NCI-H2029 treated with DMSO at 0.1 percent for 48 hours (cell line): ENCODE data around the gene DNAJC4.
"Not testable (repeated sequence)": the region's sequence is repeated elsewhere in the genome, so short reads cannot be mapped to it uniquely, and the experiment has no call there.

Experiments used
- DNase-seq: peaks from one replicate; lab custom pipeline; 2025; lab: John Stamatoyannopoulos, UW

Gene DNAJC4

GRCh38 chr11:64245797-64246620 is 15.7 kb downstream of the DNAJC4 start:
- DNase-seq: peak; percentile 51

GRCh38 chr11:64246621-64246870 is 16.2 kb downstream of the DNAJC4 start:
- DNase-seq: not testable (repeated sequence)

DNA sequence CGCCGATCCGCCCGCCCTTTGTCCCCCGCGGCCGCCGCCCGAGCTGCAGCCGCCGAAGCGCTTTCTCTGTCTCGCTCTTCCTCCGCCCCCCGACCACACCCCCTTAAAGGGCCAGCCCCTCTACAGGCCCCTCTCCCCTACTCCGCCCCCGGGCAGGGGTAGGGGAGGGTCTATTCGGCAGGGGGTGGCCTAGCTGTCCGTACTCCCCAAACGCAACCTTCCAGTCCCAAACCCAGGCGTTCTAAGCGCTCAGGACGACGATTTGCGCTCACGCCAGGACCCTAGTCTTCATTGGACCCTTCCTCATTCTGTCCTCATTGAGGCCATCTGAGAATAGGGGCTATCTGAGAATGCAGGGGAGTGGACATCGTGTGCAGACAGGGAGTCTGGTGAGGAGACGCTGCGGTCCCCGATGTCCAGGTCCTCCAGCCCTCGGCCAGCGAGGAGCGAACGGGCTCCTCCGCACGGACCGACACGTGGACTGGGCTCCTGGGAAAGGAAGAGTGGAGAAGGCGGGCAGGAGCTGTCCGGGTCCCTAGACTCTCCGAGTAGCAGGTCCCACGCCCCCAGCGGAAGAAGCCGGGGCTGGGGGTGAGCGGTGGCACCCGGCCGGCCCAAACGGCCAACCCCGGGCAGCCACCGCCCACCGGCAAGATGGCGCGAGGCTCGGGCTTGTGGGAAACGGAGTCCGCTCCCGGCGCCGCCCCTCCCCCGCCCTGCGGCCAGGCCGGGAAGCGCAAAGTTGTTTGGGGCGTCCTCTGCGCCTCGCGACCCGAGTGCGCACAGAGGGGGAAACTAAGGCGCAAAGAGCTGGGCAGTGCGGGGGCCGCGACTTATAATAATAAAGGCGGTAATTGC is 16.8 kb downstream of the DNAJC4 start, which contains the start of gene PPP1R14B:
Gene PPP1R14B (minus strand): TSS at position 73 of the 858 bp plus-strand sequence. CDS start 270 bp downstream, outside the sequence.
- peak; percentile 75 for DNase-seq

DNA sequence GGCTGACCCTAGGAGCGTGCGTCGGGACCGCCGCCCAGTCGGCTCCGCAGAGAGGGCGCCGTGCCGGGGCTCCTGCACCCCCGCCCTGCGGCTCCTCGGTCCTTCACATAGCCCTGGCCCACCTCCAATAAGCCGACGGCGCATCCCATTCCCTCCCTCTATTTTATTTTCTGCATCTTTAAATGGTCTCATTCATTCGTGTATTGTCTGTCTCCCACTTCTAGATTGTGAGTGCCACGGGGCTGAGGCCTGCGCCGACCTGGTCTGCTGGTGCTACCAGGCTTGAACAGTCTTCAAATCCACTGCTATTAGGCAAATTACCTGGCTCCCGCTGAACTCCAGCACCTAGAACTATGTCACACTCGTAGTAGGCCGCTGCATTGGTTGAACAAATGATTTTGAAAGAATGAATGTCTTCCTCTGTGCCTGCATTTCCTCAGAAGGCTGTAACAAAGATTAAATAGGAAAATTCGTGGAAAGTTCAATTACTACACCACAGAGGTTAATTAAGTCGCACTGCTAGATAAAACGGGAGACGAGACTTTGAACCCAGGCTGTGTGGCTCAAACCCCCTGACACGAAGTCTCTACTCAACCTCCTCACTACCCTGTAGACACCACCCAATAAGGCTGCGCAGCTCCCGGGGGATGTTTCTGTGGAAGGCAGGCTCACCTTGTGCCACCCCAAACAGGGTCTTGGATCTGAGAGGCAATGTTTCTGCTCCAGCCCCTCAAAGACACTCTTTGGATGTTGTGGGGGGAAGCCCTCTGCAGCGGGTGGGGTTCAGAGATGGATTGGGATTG is 17.6 kb downstream of the DNAJC4 start:
- DNase-seq: no peak

- DNase-seq: no peak
Measured at GRCh38 chr11:64248578-64248977, 18.2 kb downstream of the DNAJC4 start.

DNA sequence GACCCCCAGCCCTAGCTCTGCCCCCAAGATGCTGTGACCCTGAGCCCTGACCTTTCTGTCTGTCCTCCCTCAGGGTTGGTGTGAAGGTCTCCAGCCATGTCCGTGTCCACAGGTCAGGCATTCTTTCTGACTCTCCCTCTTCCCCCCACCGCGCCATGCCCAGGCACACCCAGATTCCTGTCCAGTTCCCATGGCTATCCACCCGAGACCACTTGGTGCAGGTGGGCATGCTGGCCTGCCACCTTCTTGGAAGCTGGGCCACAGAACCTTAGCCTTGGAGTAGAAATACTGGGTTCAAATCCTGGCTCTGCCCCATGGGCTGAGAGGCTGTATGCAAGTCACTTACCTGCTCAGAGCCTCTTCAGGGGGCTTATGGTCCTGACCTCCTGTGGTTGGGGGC is 18.7 kb downstream of the DNAJC4 start:
- no peak for DNase-seq

DNA sequence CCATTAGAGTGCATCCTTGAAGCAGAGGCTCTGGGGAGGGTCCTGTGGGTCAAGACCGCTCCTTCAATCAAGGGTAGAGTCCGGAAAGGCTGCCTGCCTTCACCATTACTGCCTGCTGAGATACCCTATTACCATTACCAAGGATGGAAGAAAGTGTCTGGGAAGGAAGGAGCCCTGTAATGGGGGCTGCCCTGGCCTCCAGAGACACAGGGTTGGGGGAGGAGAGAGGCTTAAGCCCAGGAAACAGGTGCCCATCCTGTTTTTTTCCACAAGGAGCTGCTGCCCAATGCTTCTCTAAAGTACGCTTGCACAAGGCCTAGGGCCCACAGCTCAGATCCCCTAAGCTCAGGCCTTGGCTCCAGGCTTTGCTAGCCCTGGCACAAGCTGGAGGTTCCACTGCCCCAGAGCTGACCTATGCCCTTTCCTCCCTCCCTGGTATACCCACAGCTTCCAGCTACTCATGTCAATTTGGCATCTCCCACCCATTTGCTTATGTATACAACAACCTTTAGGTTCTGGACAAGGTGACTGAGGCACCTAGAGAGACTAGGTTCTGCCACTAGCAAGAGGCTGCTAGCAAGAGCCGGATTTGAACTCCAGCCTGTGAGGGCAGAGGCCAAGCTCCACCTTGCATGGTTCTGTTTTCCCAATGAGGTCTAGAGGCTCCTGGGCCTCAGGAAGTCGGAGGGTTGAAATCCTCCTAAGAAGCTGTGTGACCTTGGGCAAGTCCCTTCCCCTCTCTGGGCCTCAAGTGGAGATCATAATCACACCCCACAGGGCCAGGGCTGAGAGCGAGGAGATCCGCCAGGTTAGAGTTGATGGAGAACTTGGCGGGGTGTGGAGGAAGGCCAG is 19.4 kb downstream of the DNAJC4 start:
- no peak for DNase-seq

GRCh38 chr11:64250415-64251015 is 20.2 kb downstream of the DNAJC4 start:
- no peak for DNase-seq

DNA sequence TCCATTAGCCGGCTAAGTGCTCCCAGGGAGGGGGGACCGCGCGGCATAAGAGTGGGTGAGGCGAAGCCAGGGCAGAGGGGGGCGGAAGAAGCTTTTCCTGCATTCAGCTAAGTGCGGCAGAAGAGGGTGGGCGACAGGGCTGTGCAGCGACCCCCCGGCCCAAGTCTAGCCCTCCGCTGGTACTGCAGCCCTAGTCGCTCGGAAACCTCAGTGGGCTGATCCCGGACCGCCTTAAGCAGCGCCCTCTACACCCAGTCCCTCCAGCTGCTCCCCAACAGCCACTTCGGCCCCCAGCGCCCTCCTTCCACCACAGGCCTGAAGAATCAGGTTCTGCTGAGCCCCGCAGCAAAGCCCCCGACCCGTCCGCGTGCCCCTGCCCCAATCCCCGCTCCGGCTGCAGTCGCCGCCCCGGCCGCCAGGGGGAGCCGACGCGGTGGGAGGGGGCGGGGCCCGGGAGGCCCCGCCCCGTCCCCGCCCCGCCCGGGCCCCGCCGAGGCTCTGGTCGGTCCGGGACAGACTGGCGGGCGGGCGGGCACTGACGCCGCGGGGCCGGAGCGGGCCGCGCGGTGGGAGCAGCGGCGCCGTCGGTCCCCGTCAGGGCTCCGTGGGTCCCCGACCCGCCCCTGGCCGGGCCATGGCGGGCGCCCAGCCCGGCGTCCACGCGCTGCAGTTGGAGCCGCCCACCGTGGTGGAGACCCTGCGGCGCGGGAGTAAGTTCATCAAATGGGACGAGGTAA is 20.8 kb downstream of the DNAJC4 start, which contains the start of gene PLCB3:
Gene PLCB3 (plus strand): TSS at position 515 of the 737 bp plus-strand sequence. CDS start 120 bp downstream, at position 635.
- no peak for DNase-seq

DNA sequence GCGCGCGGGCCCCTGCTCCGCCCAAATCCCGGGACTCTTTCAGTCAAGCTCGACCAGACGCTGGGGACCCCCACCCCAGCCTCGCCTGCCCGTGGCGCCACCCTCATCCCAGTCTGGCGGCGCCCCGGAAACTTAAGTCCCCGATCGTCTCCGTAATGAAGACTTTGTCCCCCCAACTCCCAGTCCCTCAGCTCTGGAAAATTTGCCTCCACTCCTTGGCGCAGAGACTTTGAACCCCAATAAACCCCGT is 21.3 kb downstream of the DNAJC4 start:
- DNase-seq: no peak

- no peak for DNase-seq
Measured at GRCh38 chr11:64252003-64252872, 21.9 kb downstream of the DNAJC4 start.

DNA sequence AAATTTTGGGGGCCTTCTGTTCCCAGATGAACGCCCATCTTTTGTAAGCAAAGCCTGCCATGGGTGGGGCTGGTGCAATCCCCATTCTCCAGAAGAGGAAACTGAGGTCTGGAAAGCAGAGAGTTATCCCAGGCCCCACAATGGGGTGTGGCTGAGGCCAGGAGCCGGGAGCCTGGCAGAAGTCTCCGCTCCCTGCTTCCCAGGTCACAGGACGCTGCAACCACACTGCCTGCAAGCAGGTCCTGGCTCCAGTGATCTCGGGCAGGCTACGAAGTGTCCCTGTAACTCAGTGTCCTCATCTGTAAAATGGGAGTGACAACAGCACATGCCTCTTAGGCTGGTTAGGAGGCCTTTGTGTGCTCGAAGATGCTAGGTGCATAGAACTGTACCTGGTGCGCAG is 22.7 kb downstream of the DNAJC4 start:
- DNase-seq: no peak

GRCh38 chr11:64253481-64253880 is 23.1 kb downstream of the DNAJC4 start:
- no peak for DNase-seq

GRCh38 chr11:64254326-64254725 is 24.0 kb downstream of the DNAJC4 start:
- no peak for DNase-seq

DNA sequence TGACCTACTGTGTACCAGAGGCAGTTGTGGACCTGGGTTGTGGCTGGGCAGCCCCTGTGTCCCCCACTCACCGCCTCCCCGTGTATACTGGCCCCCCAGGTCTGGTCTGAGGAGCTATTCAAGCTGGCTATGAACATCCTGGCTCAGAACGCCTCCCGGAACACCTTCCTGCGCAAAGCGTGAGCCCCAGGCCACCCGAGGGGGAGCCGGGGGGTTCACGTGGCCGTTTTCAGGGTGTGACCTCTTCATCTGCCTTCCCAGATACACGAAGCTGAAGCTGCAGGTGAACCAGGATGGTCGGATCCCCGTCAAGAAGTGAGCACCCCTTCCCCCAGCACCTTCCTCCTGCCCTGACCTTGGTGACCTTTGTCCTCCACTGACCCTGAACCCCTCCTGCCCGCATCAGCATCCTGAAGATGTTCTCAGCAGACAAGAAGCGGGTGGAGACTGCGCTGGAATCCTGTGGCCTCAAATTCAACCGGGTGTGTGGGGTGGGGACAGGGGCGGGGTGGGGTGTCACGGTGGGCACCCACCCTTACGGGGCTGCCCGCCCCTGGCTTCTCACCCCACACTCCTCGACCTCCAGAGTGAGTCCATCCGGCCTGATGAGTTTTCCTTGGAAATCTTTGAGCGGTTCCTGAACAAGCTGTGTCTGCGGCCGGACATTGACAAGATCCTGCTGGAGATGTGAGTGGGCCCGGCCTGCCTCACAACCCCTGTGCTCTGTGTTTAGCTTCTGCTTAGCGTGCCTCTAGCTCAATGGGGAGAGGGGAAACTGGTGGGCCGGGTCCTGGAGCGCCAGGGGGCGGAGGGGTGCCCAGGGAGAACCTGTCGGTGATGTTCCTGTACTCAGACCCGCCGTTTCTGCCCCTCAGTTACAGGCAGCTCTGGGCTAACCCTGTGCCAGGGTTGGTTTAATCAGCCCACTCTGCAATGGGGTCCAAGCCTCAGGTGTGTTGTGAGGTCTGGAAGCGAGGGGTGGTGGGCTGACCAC is 25.1 kb downstream of the DNAJC4 start:
- no peak for DNase-seq

DNA sequence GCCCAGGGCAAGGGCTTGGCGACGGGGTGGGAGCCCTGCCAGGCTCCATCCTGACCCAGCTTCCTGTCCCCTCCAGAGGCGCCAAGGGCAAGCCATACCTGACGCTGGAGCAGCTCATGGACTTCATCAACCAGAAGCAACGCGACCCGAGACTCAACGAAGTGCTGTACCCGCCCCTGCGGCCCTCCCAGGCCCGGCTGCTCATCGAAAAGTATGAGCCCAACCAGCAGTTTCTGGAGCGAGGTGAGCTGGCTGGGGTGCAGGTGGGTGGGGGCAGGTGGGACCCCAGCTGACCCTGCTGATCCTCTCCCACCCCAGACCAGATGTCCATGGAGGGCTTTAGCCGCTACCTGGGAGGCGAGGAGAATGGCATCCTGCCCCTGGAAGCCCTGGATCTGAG is 26.0 kb downstream of the DNAJC4 start:
- no peak for DNase-seq

DNA sequence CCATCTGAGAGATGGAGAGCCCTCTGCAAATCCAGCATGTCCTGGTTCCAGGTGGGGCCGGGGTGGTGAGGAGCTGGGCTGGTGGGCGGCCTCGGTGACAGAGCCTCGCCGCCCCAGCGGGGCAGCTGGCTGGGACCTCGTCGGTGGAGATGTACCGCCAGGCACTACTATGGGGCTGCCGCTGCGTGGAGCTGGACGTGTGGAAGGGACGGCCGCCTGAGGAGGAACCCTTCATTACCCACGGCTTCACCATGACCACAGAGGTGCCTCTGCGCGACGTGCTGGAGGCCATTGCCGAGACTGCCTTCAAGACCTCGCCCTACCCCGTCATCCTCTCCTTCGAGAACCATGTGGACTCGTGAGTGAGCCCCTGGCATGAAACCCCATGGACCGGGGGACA is 28.0 kb downstream of the DNAJC4 start:
- DNase-seq: no peak

DNA sequence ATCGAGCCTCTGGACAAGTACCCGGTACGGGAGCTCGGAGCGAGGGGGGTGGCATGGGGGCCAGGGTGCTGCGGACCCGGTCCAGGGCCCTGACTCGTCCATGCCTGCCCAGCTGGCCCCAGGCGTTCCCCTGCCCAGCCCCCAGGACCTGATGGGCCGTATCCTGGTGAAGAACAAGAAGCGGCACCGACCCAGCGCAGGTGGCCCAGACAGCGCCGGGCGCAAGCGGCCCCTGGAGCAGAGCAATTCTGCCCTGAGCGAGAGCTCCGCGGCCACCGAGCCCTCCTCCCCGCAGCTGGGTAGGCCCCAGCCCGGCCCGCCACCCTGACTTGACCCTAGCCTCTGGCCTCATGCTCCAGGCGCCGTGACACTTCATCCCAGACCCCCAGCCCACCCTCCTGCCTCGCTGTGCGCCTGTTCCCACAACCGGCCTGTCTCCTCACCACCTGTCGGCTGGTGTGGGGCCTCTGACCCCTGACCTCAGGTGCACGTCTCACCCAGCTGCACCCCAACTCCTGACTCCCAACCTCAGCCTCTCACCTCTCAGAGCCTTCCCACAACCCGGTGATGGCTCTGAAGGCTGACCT is 28.7 kb downstream of the DNAJC4 start:
- DNase-seq: no peak
